Measurements from ENCODE around the gene CROCC2.

DNA sequence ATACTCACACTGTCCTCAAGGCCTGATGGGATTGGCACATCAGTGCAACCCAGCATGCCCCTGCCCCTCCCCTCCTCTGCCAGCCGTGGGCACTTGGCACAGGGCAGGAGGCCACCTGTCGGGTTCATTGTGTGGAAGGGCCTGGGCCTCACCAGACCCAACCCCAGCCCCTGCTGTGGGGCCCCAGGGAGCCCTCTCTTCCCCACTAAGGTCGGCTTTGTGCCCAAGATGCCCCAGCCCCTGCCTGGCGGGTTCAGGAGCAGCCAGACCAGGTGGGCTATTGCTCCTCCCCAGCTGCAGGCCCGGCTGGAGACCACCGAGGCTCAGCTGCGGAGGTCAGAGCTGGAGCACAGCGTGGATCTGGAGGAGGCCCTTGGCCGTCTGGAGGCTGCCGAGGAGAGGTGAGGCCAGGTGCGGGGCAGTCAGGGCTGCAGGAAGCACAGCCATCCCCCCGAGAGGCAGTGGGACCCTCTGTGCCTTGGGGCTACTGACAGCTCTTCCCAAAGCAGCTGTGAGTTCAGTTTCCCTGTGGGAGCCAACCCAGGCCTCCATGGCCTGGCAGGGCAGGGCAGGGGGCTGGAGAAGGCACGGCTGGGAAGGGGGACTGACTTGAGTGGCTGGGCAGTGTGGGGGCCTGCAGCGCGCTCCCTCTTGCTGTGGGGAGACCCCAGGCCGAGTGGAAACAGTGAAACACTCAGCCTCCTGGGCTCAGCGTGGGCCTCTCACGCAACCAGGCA lies 16.3 kb downstream of the CROCC2 start:
- TF ChIP-seq, protein P1, sequence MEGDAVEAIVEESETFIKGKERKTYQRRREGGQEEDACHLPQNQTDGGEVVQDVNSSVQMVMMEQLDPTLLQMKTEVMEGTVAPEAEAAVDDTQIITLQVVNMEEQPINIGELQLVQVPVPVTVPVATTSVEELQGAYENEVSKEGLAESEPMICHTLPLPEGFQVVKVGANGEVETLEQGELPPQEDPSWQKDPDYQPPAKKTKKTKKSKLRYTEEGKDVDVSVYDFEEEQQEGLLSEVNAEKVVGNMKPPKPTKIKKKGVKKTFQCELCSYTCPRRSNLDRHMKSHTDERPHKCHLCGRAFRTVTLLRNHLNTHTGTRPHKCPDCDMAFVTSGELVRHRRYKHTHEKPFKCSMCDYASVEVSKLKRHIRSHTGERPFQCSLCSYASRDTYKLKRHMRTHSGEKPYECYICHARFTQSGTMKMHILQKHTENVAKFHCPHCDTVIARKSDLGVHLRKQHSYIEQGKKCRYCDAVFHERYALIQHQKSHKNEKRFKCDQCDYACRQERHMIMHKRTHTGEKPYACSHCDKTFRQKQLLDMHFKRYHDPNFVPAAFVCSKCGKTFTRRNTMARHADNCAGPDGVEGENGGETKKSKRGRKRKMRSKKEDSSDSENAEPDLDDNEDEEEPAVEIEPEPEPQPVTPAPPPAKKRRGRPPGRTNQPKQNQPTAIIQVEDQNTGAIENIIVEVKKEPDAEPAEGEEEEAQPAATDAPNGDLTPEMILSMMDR (conservative IDR thresholded peaks at IDR 0.05) = no peak
- TF ChIP-seq ZFX (IDR thresholded peaks at IDR 0.05) = no peak
